Endothelial cell of umbilical vein (primary cell): ENCODE results near the gene YTHDF1. TPM values are rescaled to one million over a fixed set of nuclear protein-coding genes. Genes with fewer than 3 reads are reported as not detected.

ENCODE experiments used
- BruUV-seq: library from RNA; stranded (reverse); fragments of 400-500 nt; replicated peaks from 2 replicates; lab custom pipeline; 2021; lab: Mats Ljungman, UMichigan
- CTCF ChIA-PET: fragments of 300-600, 350-600 bp; sonication (Branson Sonifier 250); formaldehyde crosslinking; loops from one replicate; lab custom pipeline; 2021; ENCODE audit warnings: antibody characterized with exemption, inconsistent platforms; lab: Charles Lee
- POLR2A ChIA-PET: fragments of 300-600, 350-600 bp; sonication (Branson Sonifier 250); formaldehyde crosslinking; loops from one replicate; lab custom pipeline; 2021; ENCODE audit warnings: antibody characterized with exemption, inconsistent platforms; lab: Charles Lee
- DNase-seq: peaks from one replicate; pipeline ENCODE4 v3.0.0-alpha.2; 2011; ENCODE audit warnings: low read depth, low spot score
- FAIRE-seq: peaks from 2 replicates; lab custom pipeline; 2011; peaks lifted over from hg19 to GRCh38; lab: Jason Lieb, UNC
- H2AFZ ChIP-seq: 2 replicates; pipeline ENCODE4 v1.6.0; 2012; ENCODE audit warnings: low read depth, low read length, control low read depth, inconsistent platforms
- H3K27ac ChIP-seq: 2 replicates; pipeline ENCODE4 v1.5.1; 2011; ENCODE audit warnings: low read depth, mild to moderate bottlenecking, control low read depth, low read length, moderate library complexity; ENCODE audit not compliant: insufficient read depth
- H3K27me3 ChIP-seq, 2 experiments: 2 replicates each; pipeline versions ENCODE4 v1.6.0 to v1.6.1; 2011; ENCODE audit warnings: low read length in 2 of 2, mixed read lengths in 1 of 2; ENCODE audit not compliant: control insufficient read depth in 2 of 2, insufficient read depth in 2 of 2
- H3K36me3 ChIP-seq, 2 experiments: 2 replicates in 1 of 2; 3 replicates in 1 of 2; pipeline ENCODE4 v1.5.1; 2011; ENCODE audit warnings: low read length in 2 of 2, mild to moderate bottlenecking in 1 of 2, moderate library complexity in 1 of 2; ENCODE audit not compliant: control insufficient read depth in 2 of 2, insufficient read depth in 2 of 2; ENCODE audit errors: extremely low read depth in 1 of 2
- H3K4me1 ChIP-seq: 3 replicates; pipeline ENCODE4 v1.5.1; 2011; ENCODE audit warnings: mild to moderate bottlenecking, low read length; ENCODE audit not compliant: control insufficient read depth, insufficient read depth; ENCODE audit errors: extremely low read depth
- H3K4me2 ChIP-seq: 2 replicates; pipeline ENCODE4 v1.6.1; 2011; ENCODE audit warnings: low read length, control low read depth, mixed read lengths; ENCODE audit not compliant: insufficient read depth
- H3K4me3 ChIP-seq, 3 experiments: fragments of 200-600 bp in 1 of 3; sonication (generic), shearing (Covaris generic) in 1 of 3; replicated peaks in 1 of 3; 2 replicates each; pipeline ENCODE4 v1.5.1; 2011 to 2016; ENCODE audit warnings: control low read depth in 3 of 3, low read length in 3 of 3, mild to moderate bottlenecking in 2 of 3, inconsistent platforms in 1 of 3, low read depth in 1 of 3, moderate library complexity in 1 of 3; ENCODE audit not compliant: insufficient read depth in 1 of 3
- H3K79me2 ChIP-seq: 2 replicates; pipeline ENCODE4 v1.6.0; 2012; ENCODE audit warnings: low read length, inconsistent platforms; ENCODE audit not compliant: control insufficient read depth, insufficient read depth
- H3K9ac ChIP-seq: replicated peaks from 2 replicates; pipeline ENCODE3; 2011; ENCODE audit warnings: low read length, control low read depth; ENCODE audit not compliant: insufficient read depth; ENCODE audit errors: extremely low read depth
- H3K9me1 ChIP-seq: replicated peaks from 3 replicates; pipeline ENCODE4 v1.6.0; 2011; ENCODE audit warnings: mild to moderate bottlenecking, low read length; ENCODE audit not compliant: control insufficient read depth, insufficient read depth; ENCODE audit errors: extremely low read depth
- H3K9me3 ChIP-seq: replicated peaks from 2 replicates; pipeline ENCODE4 v1.5.1; 2012; ENCODE audit warnings: low read length, inconsistent platforms; ENCODE audit not compliant: control insufficient read depth, insufficient read depth
- H4K20me1 ChIP-seq: replicated peaks from 2 replicates; pipeline ENCODE3; 2011; ENCODE audit warnings: mild to moderate bottlenecking, low read length; ENCODE audit not compliant: control insufficient read depth, insufficient read depth; ENCODE audit errors: extremely low read depth
- CTCF ChIP-seq, 2 donors: IDR thresholded peaks; 1 replicate in 1 of 2; 2 replicates in 1 of 2; pipeline ENCODE4 v1.5.1; 2011; ENCODE audit warnings: low read length in 2 of 2, mild to moderate bottlenecking in 2 of 2, moderate library complexity in 2 of 2, control low read depth in 1 of 2, inconsistent platforms in 1 of 2, low read depth in 1 of 2; ENCODE audit not compliant: insufficient read depth in 1 of 2; ENCODE audit errors: extremely low read depth in 1 of 2
- EZH2 ChIP-seq: IDR thresholded peaks from 2 replicates; pipeline ENCODE4 v1.6.1; 2012; ENCODE audit warnings: borderline replicate concordance, low read depth, mild to moderate bottlenecking, moderate library complexity, low read length, inconsistent platforms; ENCODE audit not compliant: severe bottlenecking
- FOS ChIP-seq: IDR thresholded peaks from 2 replicates; pipeline ENCODE4 v1.6.1; 2011; ENCODE audit warnings: mild to moderate bottlenecking, low read length, moderate library complexity, borderline replicate concordance; ENCODE audit not compliant: insufficient read depth
- GATA2 ChIP-seq: IDR thresholded peaks from 2 replicates; pipeline ENCODE4 v1.7.0; 2011; ENCODE audit warnings: low read depth, mild to moderate bottlenecking, moderate library complexity, mixed read lengths, low read length; ENCODE audit not compliant: insufficient read length, insufficient read depth
- JUN ChIP-seq: IDR thresholded peaks from 2 replicates; pipeline ENCODE4 v1.6.1; 2011; ENCODE audit warnings: borderline replicate concordance, low read depth; ENCODE audit not compliant: insufficient read length, insufficient read depth
- MYC ChIP-seq: IDR thresholded peaks from one replicate; pipeline ENCODE4 v1.6.1; 2011; ENCODE audit warnings: mild to moderate bottlenecking, low read depth, low read length
- POLR2A ChIP-seq: IDR thresholded peaks from 2 replicates; pipeline ENCODE4 v1.6.1; 2012; ENCODE audit warnings: low read depth, mild to moderate bottlenecking, control low read depth, low read length
- POLR2AphosphoS5 ChIP-seq: IDR thresholded peaks from 2 replicates; pipeline ENCODE4 v1.6.1; 2012; ENCODE audit warnings: low read depth, mild to moderate bottlenecking, control low read depth, low read length, moderate library complexity; ENCODE audit not compliant: insufficient read depth
- dilution Hi-C: fragments of 300-500 bp; cut with MboI; formaldehyde crosslinking; loops from one replicate; pipeline ENCODE4 v1.15.0; 2019; ENCODE audit warnings: low sequenced_read_pairs; ENCODE audit not compliant: extremely low pct_ligation_motif_present
- intact Hi-C: fragments of 100-400 bp; cut with micrococcal nuclease; formaldehyde crosslinking; loops from one replicate; pipeline ENCODE4 v1.10.0; 2022
- polyA plus RNA-seq, 4 experiments: library from polyadenylated mRNA; depleted of rRNA in 3 of 4; stranded (reverse) in 3 of 4; unstranded in 1 of 4; fragments of >200 nt; gene quantifications; 2 replicates each; pipeline versions ENCODE4 v1.2.1 to v1.2.3, GENCODE V29; 2011 to 2012; ENCODE audit warnings: missing spikeins in 1 of 4
- total RNA-seq: library from RNA; stranded (reverse); gene quantifications from 2 replicates; pipeline ENCODE4 v1.2.3, GENCODE V29; 2021
- TF ChIP-seq, protein P1 (sequence below): IDR thresholded peaks from 2 replicates; pipeline ENCODE4 v1.6.1; 2011; ENCODE audit not compliant: insufficient read depth, insufficient read length

YTHDF1 gene
- total and polyA plus RNA-seq, 2 donors (not counting 3 experiments of a cell fraction or from before 2014, with no cell fraction given) = 25.2 to 44.4 TPM

- Histone ChIP-seq H3K4me2 (no peak overlapping the region), H3K79me2 (peaks cover 85% of the 10 kb centered on the region), H2AFZ (no peak overlapping the region), H4K20me1 (no peaks in the 10 kb centered on the region), H3K9me1 (no peaks in the 10 kb centered on the region), H3K27ac (no peak overlapping the region), H3K36me3 (peaks cover 12 to 64% of the 10 kb centered on the region in 2 experiments), H3K27me3 (no peaks in the 10 kb centered on the region), H3K4me3 (no peak overlapping the region), H3K9me3 (no peaks in the 10 kb centered on the region), H3K4me1 (no peaks in the 10 kb centered on the region), H3K9ac (no peak overlapping the region)
- POLR2A ChIA-PET = no interaction called here
- no peak for FAIRE-seq
- no peak for DNase-seq
- TF ChIP-seq FOS (no peak), MYC (no peak), CTCF (IDR thresholded peaks at IDR 0.05; ENCODE audit: extremely low read depth in 1 of 2, insufficient read depth in 1 of 2, low read depth in 1 of 2, low read length in 2 of 2) (no peak), POLR2AphosphoS5 (no peak), GATA2 (no peak), POLR2A (no peak), EZH2 (no peak), JUN (no peak)
- TF ChIP-seq, protein P1, sequence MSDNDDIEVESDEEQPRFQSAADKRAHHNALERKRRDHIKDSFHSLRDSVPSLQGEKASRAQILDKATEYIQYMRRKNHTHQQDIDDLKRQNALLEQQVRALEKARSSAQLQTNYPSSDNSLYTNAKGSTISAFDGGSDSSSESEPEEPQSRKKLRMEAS = no peak
- CTCF ChIA-PET = interaction anchor here (0.8 to 3.0 kb wide), 3 partner anchors 9 to 23 kb away, joined by 3 to 19 read pairs (median 9); partner anchors contain the start of gene YTHDF1
- intact Hi-C loops (no loop called here), dilution Hi-C loops (no loop called here)
- no TSS peak for BruUV-seq
Observed at GRCh38 chr20:63205896-63206295, 10.0 kb downstream of the YTHDF1 start.
